Loucy (cell line): Measurements from ENCODE around the gene SDCBP2.
A peak's percentile ranks its signal among the peaks of the same experiment; 100 is the strongest.

Experiments
- H2AFZ ChIP-seq: fragments of 200-600 bp; sonication (generic); 2 replicates; pipeline ENCODE4 v1.6.0; 2016; ENCODE audit warnings: antibody characterized with exemption, mild to moderate bottlenecking, low read length, moderate library complexity
- H3F3A ChIP-seq: fragments of 200-600 bp; 2 replicates; pipeline ENCODE4 v1.6.0; 2016; ENCODE audit warnings: antibody characterized with exemption, low read depth, mild to moderate bottlenecking
- H3K27me3 ChIP-seq: fragments of 200-600 bp; sonication (generic); 2 replicates; pipeline ENCODE4 v1.6.1; 2014; ENCODE audit warnings: low read length, mild to moderate bottlenecking; ENCODE audit not compliant: insufficient read depth, poor library complexity, severe bottlenecking
- H3K36me3 ChIP-seq: fragments of 200-600 bp; sonication (generic); 2 replicates; pipeline ENCODE4 v1.6.1; 2016; ENCODE audit warnings: low read length; ENCODE audit not compliant: insufficient read depth
- H3K4me1 ChIP-seq: fragments of 200-600 bp; sonication (generic); 2 replicates; pipeline ENCODE4 v1.5.1; 2014; ENCODE audit warnings: low read length, mild to moderate bottlenecking; ENCODE audit not compliant: insufficient read depth, poor library complexity, severe bottlenecking
- H3K4me2 ChIP-seq: fragments of 200-600 bp; sonication (generic); 2 replicates; pipeline ENCODE4 v1.6.0; 2014; ENCODE audit warnings: antibody characterized with exemption, low read length, low read depth, mild to moderate bottlenecking; ENCODE audit not compliant: poor library complexity, severe bottlenecking
- H3K4me3 ChIP-seq: fragments of 200-600 bp; sonication (generic); 2 replicates; pipeline ENCODE4 v1.5.1; 2014; ENCODE audit warnings: low read length, mild to moderate bottlenecking, mixed read lengths; ENCODE audit not compliant: poor library complexity, severe bottlenecking
- H3K79me2 ChIP-seq: fragments of 200-600 bp; sonication (generic); 2 replicates; pipeline ENCODE4 v1.6.1; 2014; ENCODE audit warnings: low read length; ENCODE audit not compliant: insufficient read depth
- H3K9ac ChIP-seq: fragments of 200-600 bp; sonication (generic); 2 replicates; pipeline ENCODE4 v1.6.0; 2014; ENCODE audit warnings: mild to moderate bottlenecking, low read depth, low read length, moderate library complexity; ENCODE audit not compliant: poor library complexity, severe bottlenecking
- H3K9me2 ChIP-seq: fragments of 200-600 bp; sonication (generic); replicated peaks from 2 replicates; pipeline ENCODE4 v1.6.1; 2016; ENCODE audit warnings: low read depth, low read length, mixed read lengths
- H3K9me3 ChIP-seq: fragments of 200-600 bp; sonication (generic); 2 replicates; pipeline ENCODE4 v1.6.1; 2014; ENCODE audit warnings: mild to moderate bottlenecking, antibody characterized with exemption, low read length, low read depth; ENCODE audit not compliant: insufficient read depth
- H4K20me1 ChIP-seq: fragments of 200-600 bp; sonication (generic); 2 replicates; pipeline ENCODE4 v1.6.0; 2014; ENCODE audit warnings: antibody characterized with exemption, low read length, mild to moderate bottlenecking; ENCODE audit not compliant: insufficient read depth, poor library complexity, severe bottlenecking
- EZH2phosphoT487 ChIP-seq: fragments of 200-600 bp; IDR thresholded peaks from 2 replicates; pipeline ENCODE4 v1.6.1; 2018; ENCODE audit warnings: antibody characterized with exemption, mild to moderate bottlenecking, moderate library complexity, borderline replicate concordance
- TF ChIP-seq, protein P1 (sequence below): fragments of 200-600 bp; sonication (generic); conservative IDR thresholded peaks from 2 replicates; pipeline ENCODE4 v1.5.1; 2014; ENCODE audit warnings: mild to moderate bottlenecking, antibody characterized with exemption, low read length

SDCBP2 gene

DNA sequence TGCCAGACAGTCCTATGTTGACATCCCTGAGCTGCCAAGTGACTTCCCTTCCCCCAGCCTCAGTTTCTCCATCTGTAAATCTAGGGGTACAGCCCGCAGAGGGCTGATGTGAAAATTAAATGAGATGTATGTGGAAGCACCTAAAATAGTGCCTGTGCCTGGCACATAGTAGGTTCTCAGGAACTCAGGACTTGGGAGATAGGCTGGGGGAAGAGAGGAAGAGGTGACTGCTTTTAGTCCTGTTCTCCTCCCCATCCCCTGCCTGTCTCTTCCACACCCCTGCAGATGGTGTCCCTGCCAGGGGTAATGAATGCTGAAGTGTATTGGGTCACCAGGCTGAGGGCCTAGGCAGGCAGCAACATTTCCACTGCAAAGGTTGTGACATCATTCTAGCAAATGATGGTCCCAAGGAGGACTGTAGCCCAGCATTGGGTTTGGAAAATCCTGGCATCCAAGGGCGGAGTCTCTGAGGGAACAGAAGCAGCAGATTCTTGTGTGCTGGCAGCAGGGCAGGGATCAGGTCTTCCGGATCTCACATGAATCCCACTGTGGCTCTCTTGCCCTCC lies 61.0 kb downstream of the SDCBP2 start:
- peaks cover 13% of the 10 kb centered on the region for H3K4me1 ChIP-seq
- H3K9me2 ChIP-seq, result no peaks in the 10 kb centered on the region
- H3F3A ChIP-seq, result no peaks in the 10 kb centered on the region
- no peaks in the 10 kb centered on the region for H3K36me3 ChIP-seq
- H3K9ac ChIP-seq, result no peak overlapping the region
- no peaks in the 10 kb centered on the region for H4K20me1 ChIP-seq
- no peaks in the 10 kb centered on the region for H3K79me2 ChIP-seq
- no peaks in the 10 kb centered on the region for H3K27me3 ChIP-seq
- no peak overlapping the region for H3K4me2 ChIP-seq
- H3K9me3 ChIP-seq, result no peaks in the 10 kb centered on the region
- no peak overlapping the region for H2AFZ ChIP-seq
- TF ChIP-seq, protein P1, sequence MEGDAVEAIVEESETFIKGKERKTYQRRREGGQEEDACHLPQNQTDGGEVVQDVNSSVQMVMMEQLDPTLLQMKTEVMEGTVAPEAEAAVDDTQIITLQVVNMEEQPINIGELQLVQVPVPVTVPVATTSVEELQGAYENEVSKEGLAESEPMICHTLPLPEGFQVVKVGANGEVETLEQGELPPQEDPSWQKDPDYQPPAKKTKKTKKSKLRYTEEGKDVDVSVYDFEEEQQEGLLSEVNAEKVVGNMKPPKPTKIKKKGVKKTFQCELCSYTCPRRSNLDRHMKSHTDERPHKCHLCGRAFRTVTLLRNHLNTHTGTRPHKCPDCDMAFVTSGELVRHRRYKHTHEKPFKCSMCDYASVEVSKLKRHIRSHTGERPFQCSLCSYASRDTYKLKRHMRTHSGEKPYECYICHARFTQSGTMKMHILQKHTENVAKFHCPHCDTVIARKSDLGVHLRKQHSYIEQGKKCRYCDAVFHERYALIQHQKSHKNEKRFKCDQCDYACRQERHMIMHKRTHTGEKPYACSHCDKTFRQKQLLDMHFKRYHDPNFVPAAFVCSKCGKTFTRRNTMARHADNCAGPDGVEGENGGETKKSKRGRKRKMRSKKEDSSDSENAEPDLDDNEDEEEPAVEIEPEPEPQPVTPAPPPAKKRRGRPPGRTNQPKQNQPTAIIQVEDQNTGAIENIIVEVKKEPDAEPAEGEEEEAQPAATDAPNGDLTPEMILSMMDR, result no peak
- TF ChIP-seq EZH2phosphoT487, result no peak
- H3K4me3 ChIP-seq, result no peak overlapping the region

DNA sequence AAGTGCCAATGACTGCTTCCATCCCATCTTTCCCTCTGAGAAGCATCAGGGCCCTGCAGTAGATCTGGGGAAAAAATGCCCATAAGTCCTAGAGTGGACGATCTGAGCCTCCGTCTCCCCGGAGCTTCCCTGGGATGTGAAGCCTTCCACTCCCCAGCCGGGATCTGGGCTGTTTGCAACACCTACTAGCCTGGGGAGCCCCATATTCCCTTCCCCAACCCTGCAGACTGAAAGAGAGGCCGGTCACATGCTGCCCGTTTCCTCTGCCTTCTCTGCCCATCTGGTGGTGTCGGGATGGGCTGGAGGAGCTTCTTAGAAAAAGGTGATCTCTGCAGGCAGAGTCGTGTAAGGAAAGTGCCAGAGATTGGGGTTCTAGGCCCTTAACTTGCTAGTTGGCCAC lies 61.8 kb downstream of the SDCBP2 start:
- Histone ChIP-seq H3F3A (no peaks in the 10 kb centered on the region), H3K79me2 (no peaks in the 10 kb centered on the region), H3K4me1 (peaks cover 13% of the 10 kb centered on the region), H3K9me3 (0 out of 2 replicates have a peak, but pooled peaks cover 5% of the 10 kb centered on the region), H3K36me3 (no peaks in the 10 kb centered on the region), H3K27me3 (no peaks in the 10 kb centered on the region), H3K9me2 (no peaks in the 10 kb centered on the region), H3K4me3 (peak overlapping the region; percentile 76), H3K4me2 (peak overlapping the region; percentile 81), H2AFZ (no peak overlapping the region), H4K20me1 (no peaks in the 10 kb centered on the region), H3K9ac (peak overlapping the region; percentile 65)
- no peak for TF ChIP-seq EZH2phosphoT487
- TF ChIP-seq, protein P1, result no peak

DNA sequence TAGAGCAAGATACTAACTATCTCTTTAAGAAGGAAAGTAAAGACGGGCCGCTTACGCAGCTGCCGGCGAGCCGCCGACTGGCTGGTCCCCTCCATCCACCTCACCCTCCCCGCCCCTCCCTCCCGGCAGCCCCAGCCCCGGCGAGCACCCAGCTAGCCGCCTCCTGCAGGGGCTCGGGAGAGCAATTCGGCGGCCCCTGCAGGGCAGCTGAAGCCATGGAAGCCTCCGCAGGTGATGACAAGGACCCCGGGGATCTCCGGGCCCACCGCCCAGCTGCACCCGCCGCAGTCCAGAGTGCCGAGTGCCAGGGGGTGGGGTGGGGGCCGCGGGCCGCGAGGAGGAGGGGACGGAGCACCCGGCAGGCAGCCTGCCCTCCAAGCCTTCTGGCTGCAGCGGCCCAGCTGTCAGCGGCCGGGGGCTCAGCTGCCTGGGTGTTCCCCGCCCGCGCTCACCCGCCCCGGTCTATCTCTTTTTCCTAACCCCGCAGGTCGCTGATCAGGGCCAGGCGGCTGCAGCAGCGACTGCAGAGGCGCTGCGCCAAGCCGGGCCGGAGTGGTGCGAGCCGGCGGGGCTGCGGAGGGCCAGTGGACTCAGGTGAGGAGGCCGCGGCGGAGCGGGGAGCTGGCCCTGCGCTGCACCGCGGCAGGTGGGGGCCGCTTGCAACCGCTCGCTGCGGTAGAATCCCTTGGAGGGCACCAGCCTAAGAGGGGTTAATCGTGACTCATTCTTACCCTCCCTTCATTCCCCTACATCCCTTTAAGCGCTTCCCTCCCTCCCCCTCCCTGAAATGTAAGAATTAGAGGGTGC lies 62.6 kb downstream of the SDCBP2 start, which contains the start of gene SNPH:
Gene SNPH (plus strand): TSS at position 128 of the 807 bp plus-strand sequence. CDS start 29,946 bp downstream, outside the sequence.
- peak within 1 kb of the TSS; percentile 76 for H3K4me3 ChIP-seq
- H3K4me1 ChIP-seq, result peaks cover 13% of the 10 kb centered on the region
- peak within 1 kb of the TSS; percentile 94 for H2AFZ ChIP-seq
- no peaks in the 10 kb centered on the region for H3K36me3 ChIP-seq
- H3K79me2 ChIP-seq, result no peaks in the 10 kb centered on the region
- TF ChIP-seq, protein P1, result no peak
- no peak for TF ChIP-seq EZH2phosphoT487
- no peaks in the 10 kb centered on the region for H4K20me1 ChIP-seq
- H3F3A ChIP-seq, result no peaks in the 10 kb centered on the region
- no peaks in the 10 kb centered on the region for H3K27me3 ChIP-seq
- H3K9ac ChIP-seq, result peak within 1 kb of the TSS; percentile 65
- H3K4me2 ChIP-seq, result peak within 1 kb of the TSS; percentile 81
- no peaks in the 10 kb centered on the region for H3K9me2 ChIP-seq
- H3K9me3 ChIP-seq, result 0 out of 2 replicates have a peak, but pooled peaks cover 7% of the 10 kb centered on the region
